Neuronal stem cell (in vitro differentiated cells): ENCODE results near the gene TOB2.

Experiments
- DNase-seq: peaks from one replicate; pipeline ENCODE4 v3.0.0-alpha.2; 2013; ENCODE audit warnings: low spot score
- H2AFZ ChIP-seq: one replicate; pipeline ENCODE4 v1.6.1; 2013; ENCODE audit warnings: mild to moderate bottlenecking, low read length, inconsistent platforms
- H2AK5ac ChIP-seq: 2 replicates; pipeline ENCODE4 v1.6.1; 2013; ENCODE audit warnings: low read depth, mild to moderate bottlenecking, inconsistent platforms, low read length, moderate library complexity, mixed read lengths
- H2BK120ac ChIP-seq: 2 replicates; pipeline ENCODE4 v1.6.1; 2013; ENCODE audit warnings: low read depth, mild to moderate bottlenecking, inconsistent platforms, low read length, moderate library complexity, mixed read lengths
- H2BK12ac ChIP-seq: one replicate; pipeline ENCODE4 v1.6.1; 2013; ENCODE audit warnings: low read length, inconsistent platforms
- H2BK15ac ChIP-seq: 2 replicates; pipeline ENCODE4 v1.6.1; 2013; ENCODE audit warnings: mild to moderate bottlenecking, low read length, inconsistent platforms, mixed read lengths
- H2BK5ac ChIP-seq: one replicate; pipeline ENCODE4 v1.6.1; 2013; ENCODE audit warnings: inconsistent platforms, mild to moderate bottlenecking, low read length, moderate library complexity
- H3K14ac ChIP-seq: one replicate; pipeline ENCODE4 v1.6.1; 2013; ENCODE audit warnings: low read length, inconsistent platforms
- H3K18ac ChIP-seq: 2 replicates; pipeline ENCODE4 v1.6.1; 2013; ENCODE audit warnings: low read length, inconsistent platforms
- H3K23ac ChIP-seq: 2 replicates; pipeline ENCODE4 v1.6.1; 2013; ENCODE audit warnings: low read depth, mild to moderate bottlenecking, mixed read lengths, low read length, inconsistent platforms; ENCODE audit not compliant: poor library complexity
- H3K27ac ChIP-seq: replicated peaks from 3 replicates; pipeline ENCODE4 v1.5.1; 2013; ENCODE audit warnings: low read length, inconsistent platforms
- H3K27me3 ChIP-seq, 3 experiments: 2 replicates each; pipeline ENCODE4 v1.6.1; 2013; ENCODE audit warnings: low read length in 3 of 3, mild to moderate bottlenecking in 2 of 3, inconsistent platforms in 1 of 3, low read depth in 1 of 3, mixed read lengths in 1 of 3, moderate library complexity in 1 of 3; ENCODE audit not compliant: control insufficient read depth in 3 of 3, insufficient read depth in 3 of 3
- H3K36me3 ChIP-seq, 2 donors: replicated peaks in 1 of 2; 2 replicates each; pipeline ENCODE4 v1.6.1; 2013; ENCODE audit warnings: low read length in 2 of 2; ENCODE audit not compliant: control insufficient read depth in 2 of 2, insufficient read depth in 2 of 2
- H3K4ac ChIP-seq: 2 replicates; pipeline ENCODE4 v1.6.1; 2013; ENCODE audit warnings: inconsistent platforms, mild to moderate bottlenecking, low read length, moderate library complexity
- H3K4me1 ChIP-seq, 2 donors: 1 replicate in 1 of 2; 2 replicates in 1 of 2; pipeline ENCODE4 v1.6.1; 2013; ENCODE audit warnings: low read length in 2 of 2, low read depth in 1 of 2; ENCODE audit not compliant: control insufficient read depth in 2 of 2, insufficient read depth in 1 of 2
- H3K4me2 ChIP-seq: one replicate; pipeline ENCODE4 v1.6.1; 2013; ENCODE audit warnings: mild to moderate bottlenecking, low read length, inconsistent platforms; ENCODE audit not compliant: insufficient read depth, poor library complexity, severe bottlenecking
- H3K4me3 ChIP-seq, 2 donors: 2 replicates each; pipeline ENCODE4 v1.5.1; 2013; ENCODE audit warnings: low read length in 2 of 2, mild to moderate bottlenecking in 2 of 2, inconsistent platforms in 1 of 2, moderate library complexity in 1 of 2
- H3K79me1 ChIP-seq: one replicate; pipeline ENCODE4 v1.6.1; 2013; ENCODE audit warnings: low read depth, mild to moderate bottlenecking, inconsistent platforms, low read length, moderate library complexity
- H3K9ac ChIP-seq: one replicate; pipeline ENCODE4 v1.6.1; 2013; ENCODE audit warnings: mild to moderate bottlenecking, low read depth, low read length, inconsistent platforms; ENCODE audit not compliant: poor library complexity
- H3K9me3 ChIP-seq, 2 donors: replicated peaks in 1 of 2; 2 replicates each; pipeline versions ENCODE3 to v1.6.1; 2013; ENCODE audit warnings: low read length in 2 of 2, mild to moderate bottlenecking in 2 of 2, inconsistent platforms in 1 of 2, low read depth in 1 of 2, mixed read lengths in 1 of 2, moderate library complexity in 1 of 2; ENCODE audit not compliant: control insufficient read depth in 2 of 2, insufficient read depth in 1 of 2
- H4K8ac ChIP-seq: one replicate; pipeline ENCODE4 v1.6.1; 2013; ENCODE audit warnings: low read depth, mild to moderate bottlenecking, inconsistent platforms, low read length, moderate library complexity
- H4K91ac ChIP-seq: one replicate; pipeline ENCODE4 v1.6.1; 2013; ENCODE audit warnings: low read length, low read depth, mild to moderate bottlenecking, inconsistent platforms; ENCODE audit not compliant: poor library complexity
- WGBS, 2 donors: extraction: QIAGEN DNeasy Blood & Tissue Kit; methylation state at CpG; one replicate each; pipeline ENCODE4 v1.1.7; 2013; ENCODE audit warnings: missing lambda C conversion rate in 2 of 2, mixed read lengths in 1 of 2; ENCODE audit not compliant: insufficient read length in 2 of 2, insufficient replicate concordance in 1 of 2; ENCODE audit errors: extremely low coverage in 2 of 2; 5-methylcytosine and 5-hydroxymethylcytosine counted together

TOB2 gene

DNA sequence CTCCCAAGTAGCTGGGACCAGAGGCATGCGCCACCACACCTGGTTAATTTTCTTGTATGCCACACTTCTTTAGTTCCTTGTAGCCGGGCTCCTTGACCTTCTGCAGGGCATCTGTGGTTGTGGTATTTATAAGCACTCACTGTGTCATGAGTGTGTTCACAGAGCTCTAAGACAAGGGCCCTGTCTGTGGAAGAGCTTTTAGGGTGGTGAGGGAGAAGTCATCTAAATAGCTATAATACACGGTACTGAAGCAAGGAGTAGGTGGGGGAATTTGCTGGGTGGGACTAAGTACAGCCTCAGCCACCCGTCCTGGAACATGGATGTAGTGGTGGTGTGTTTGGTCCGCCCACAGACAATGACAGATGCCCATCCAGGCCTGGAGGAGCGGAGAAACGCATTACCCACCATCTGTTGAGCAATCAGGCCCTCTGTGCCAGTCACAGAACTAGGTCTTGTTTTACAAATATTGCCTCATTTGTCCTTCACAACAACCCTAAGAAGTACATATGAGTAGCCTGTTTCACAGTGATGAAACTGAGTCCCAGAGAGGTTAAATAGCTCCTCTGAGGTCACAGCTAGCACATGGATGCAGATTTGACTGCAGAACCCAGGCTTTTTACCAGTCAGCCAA, 32.4 kb upstream of the TOB2 start:
- no peak overlapping the region for H4K91ac ChIP-seq
- no peak overlapping the region for H3K9ac ChIP-seq
- H2BK5ac ChIP-seq, result no peak overlapping the region
- H3K4me1 ChIP-seq, result peaks cover 18 to 24% of the 10 kb centered on the region in 2 donors
- H3K9me3 ChIP-seq, result no peaks in the 10 kb centered on the region
- H3K4ac ChIP-seq, result no peak overlapping the region
- no peak overlapping the region for H2BK15ac ChIP-seq
- no CpG with 5 or more reads among the region's 7 CpGs for WGBS, 2 donors
- H3K36me3 ChIP-seq, result no peaks in the 10 kb centered on the region
- H3K27ac ChIP-seq, result peak overlapping the region; percentile 86
- H4K8ac ChIP-seq, result no peak overlapping the region
- no peak overlapping the region for H3K23ac ChIP-seq
- no peak overlapping the region for H2AK5ac ChIP-seq
- no peak overlapping the region for H3K14ac ChIP-seq
- no peak overlapping the region for H2BK120ac ChIP-seq
- no peak for DNase-seq
- H2BK12ac ChIP-seq, result no peak overlapping the region
- peak overlapping the region; percentile 21 for H3K4me2 ChIP-seq
- peaks cover 11% of the 10 kb centered on the region for H3K79me1 ChIP-seq
- no peaks in the 10 kb centered on the region for H3K27me3 ChIP-seq
- H2AFZ ChIP-seq, result no peak overlapping the region
- H3K4me3 ChIP-seq, result no peak overlapping the region
- H3K18ac ChIP-seq, result peak overlapping the region; percentile 36

DNA sequence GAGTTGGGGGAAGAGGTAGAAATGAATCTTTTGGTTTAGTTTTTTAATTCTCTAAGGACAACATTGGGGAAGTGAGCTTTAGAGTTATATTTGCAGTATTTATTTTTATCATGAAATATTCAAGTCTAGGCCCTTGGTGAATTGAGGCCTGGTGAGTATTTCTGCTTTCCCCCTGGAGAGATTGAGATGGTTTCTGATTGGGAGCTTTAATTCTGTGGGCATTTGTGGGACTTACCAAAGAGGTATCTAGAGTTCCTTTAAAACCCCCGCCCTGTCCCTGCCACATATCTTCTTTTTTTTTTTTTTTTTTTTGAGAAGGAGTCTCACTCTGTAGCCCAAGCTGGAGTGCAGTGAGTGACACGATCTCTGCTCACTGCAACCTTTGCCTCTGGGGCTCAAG, 31.9 kb upstream of the TOB2 start:
- no peak overlapping the region for H3K4ac ChIP-seq
- H3K23ac ChIP-seq, result no peak overlapping the region
- H3K4me3 ChIP-seq, result no peak overlapping the region
- H4K91ac ChIP-seq, result no peak overlapping the region
- H3K4me1 ChIP-seq, result peaks cover 18 to 24% of the 10 kb centered on the region in 2 donors
- H2AK5ac ChIP-seq, result no peak overlapping the region
- no peak overlapping the region for H2BK5ac ChIP-seq
- WGBS, 2 donors, result no CpG with 5 or more reads among the region's 2 CpGs
- peak overlapping the region; percentile 86 for H3K27ac ChIP-seq
- H3K14ac ChIP-seq, result no peak overlapping the region
- H2AFZ ChIP-seq, result no peak overlapping the region
- H4K8ac ChIP-seq, result no peak overlapping the region
- H2BK15ac ChIP-seq, result no peak overlapping the region
- no peak overlapping the region for H3K4me2 ChIP-seq
- no peaks in the 10 kb centered on the region for H3K9me3 ChIP-seq
- H3K79me1 ChIP-seq, result peaks cover 13% of the 10 kb centered on the region
- H3K9ac ChIP-seq, result no peak overlapping the region
- H3K27me3 ChIP-seq, result no peaks in the 10 kb centered on the region
- no peaks in the 10 kb centered on the region for H3K36me3 ChIP-seq
- no peak overlapping the region for H2BK120ac ChIP-seq
- no peak overlapping the region for H3K18ac ChIP-seq
- no peak overlapping the region for H2BK12ac ChIP-seq
- DNase-seq, result no peak

GRCh38 chr22:41474872-41475451, 28.4 kb upstream of the TOB2 start:
- H3K4ac ChIP-seq, result no peak overlapping the region
- H3K4me1 ChIP-seq, result peaks cover 9 to 12% of the 10 kb centered on the region in 2 donors
- no peak overlapping the region for H3K23ac ChIP-seq
- H3K9ac ChIP-seq, result no peak overlapping the region
- no peak overlapping the region for H3K4me2 ChIP-seq
- H4K91ac ChIP-seq, result no peak overlapping the region
- peak overlapping the region; percentile 31 for H2BK5ac ChIP-seq
- peaks cover 8% of the 10 kb centered on the region for H3K79me1 ChIP-seq
- no peak overlapping the region for H2BK120ac ChIP-seq
- DNase-seq, result no peak
- H2BK12ac ChIP-seq, result no peak overlapping the region
- H3K9me3 ChIP-seq, result no peaks in the 10 kb centered on the region
- WGBS, 2 donors, result no CpG with 5 or more reads among the region's 6 CpGs
- H3K18ac ChIP-seq, result no peak overlapping the region
- H2AK5ac ChIP-seq, result no peak overlapping the region
- H3K14ac ChIP-seq, result peak overlapping the region; percentile 32
- peaks cover 0 to 12% of the 10 kb centered on the region in 2 donors for H3K36me3 ChIP-seq
- no peak overlapping the region for H2BK15ac ChIP-seq
- H3K27me3 ChIP-seq, result no peaks in the 10 kb centered on the region
- no peak overlapping the region for H4K8ac ChIP-seq
- no peak overlapping the region for H3K4me3 ChIP-seq
- no peak overlapping the region for H2AFZ ChIP-seq
- H3K27ac ChIP-seq, result no peak overlapping the region

DNA sequence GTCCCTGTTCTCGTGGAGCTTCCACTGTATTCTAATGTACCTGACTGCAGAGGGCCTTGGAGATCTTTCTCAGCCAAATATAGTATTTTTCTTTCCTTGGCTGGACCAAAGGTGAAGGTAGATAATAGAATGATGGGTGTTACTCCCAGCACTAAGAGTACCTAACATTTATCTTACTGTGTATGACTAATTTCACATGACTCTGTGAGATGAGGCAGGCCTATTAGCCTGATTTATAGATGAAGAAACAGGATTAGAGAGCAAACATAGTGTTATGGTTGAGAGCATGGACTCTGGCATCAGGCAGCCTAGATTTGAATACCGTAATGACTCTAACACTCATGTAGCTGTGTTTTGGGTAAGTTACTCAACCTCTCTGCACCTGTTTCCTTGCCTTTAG, 25.0 kb upstream of the TOB2 start:
- Histone ChIP-seq H3K4ac (no peak overlapping the region), H3K9me3 (no peaks in the 10 kb centered on the region), H4K91ac (no peak overlapping the region), H3K4me2 (no peak overlapping the region), H3K14ac (no peak overlapping the region), H3K79me1 (peaks cover 22% of the 10 kb centered on the region), H2BK12ac (no peak overlapping the region), H2AFZ (no peak overlapping the region), H2BK15ac (no peak overlapping the region), H2BK5ac (no peak overlapping the region), H2AK5ac (no peak overlapping the region), H3K4me3 (no peak overlapping the region), H4K8ac (no peak overlapping the region), H3K9ac (no peak overlapping the region), H3K27ac (no peak overlapping the region), H3K23ac (no peak overlapping the region), H3K4me1 (peaks cover 8 to 15% of the 10 kb centered on the region in 2 donors), H3K27me3 (no peaks in the 10 kb centered on the region), H3K18ac (no peak overlapping the region), H2BK120ac (no peak overlapping the region), H3K36me3 (peaks cover 11 to 25% of the 10 kb centered on the region in 2 donors)
- WGBS, 2 donors, result no CpG with 5 or more reads among the region's 2 CpGs
- no peak for DNase-seq
